MM.1S (cell line): ENCODE measurements around the gene VPS9D1.

Experiments
- DNase-seq: peaks from one replicate; pipeline ENCODE4 v3.0.0-alpha.2; 2015
- H2AFZ ChIP-seq: fragments of 300-600 bp; sonication (generic); 2 replicates; pipeline ENCODE4 v1.6.0; 2016; ENCODE audit warnings: antibody characterized with exemption, low read length
- H3F3A ChIP-seq: fragments of 300-600 bp; sonication (generic); 2 replicates; pipeline ENCODE4 v1.6.1; 2016; ENCODE audit warnings: mild to moderate bottlenecking, antibody characterized with exemption, low read length, moderate library complexity, mixed read lengths; ENCODE audit not compliant: insufficient read depth
- H3K27ac ChIP-seq: fragments of 300-600 bp; sonication (generic); 2 replicates; pipeline ENCODE4 v1.5.1; 2016; ENCODE audit warnings: mild to moderate bottlenecking, low read length
- H3K27me3 ChIP-seq: fragments of 300-600 bp; sonication (generic); replicated peaks from 2 replicates; pipeline ENCODE4 v1.6.0; 2016; ENCODE audit warnings: low read length; ENCODE audit not compliant: insufficient read depth
- H3K36me3 ChIP-seq: fragments of 300-600 bp; sonication (generic); replicated peaks from 2 replicates; pipeline ENCODE4 v1.6.1; 2016; ENCODE audit warnings: mild to moderate bottlenecking, low read length, mixed read lengths; ENCODE audit not compliant: insufficient read depth
- H3K4me1 ChIP-seq: fragments of 300-600 bp; sonication (generic); 2 replicates; pipeline ENCODE4 v1.6.1; 2016; ENCODE audit warnings: low read length, mixed read lengths
- H3K4me2 ChIP-seq: fragments of 300-600 bp; sonication (generic); 2 replicates; pipeline ENCODE4 v1.6.0; 2016; ENCODE audit warnings: low read depth, low read length
- H3K4me3 ChIP-seq: fragments of 300-600 bp; sonication (generic); 2 replicates; pipeline ENCODE4 v1.5.1; 2016; ENCODE audit warnings: low read length, mixed read lengths
- H3K79me2 ChIP-seq: fragments of 300-600 bp; sonication (generic); 2 replicates; pipeline ENCODE4 v1.6.1; 2016; ENCODE audit warnings: mixed run types, low read length, mixed read lengths
- H3K9ac ChIP-seq: fragments of 300-600 bp; sonication (generic); 2 replicates; pipeline ENCODE4 v1.6.1; 2016; ENCODE audit warnings: low read length, mixed read lengths
- H3K9me2 ChIP-seq: fragments of 300-600 bp; sonication (generic); replicated peaks from 2 replicates; pipeline ENCODE4 v1.6.1; 2016; ENCODE audit warnings: mild to moderate bottlenecking, low read length, mixed read lengths; ENCODE audit not compliant: insufficient read depth
- H3K9me3 ChIP-seq: fragments of 300-600 bp; sonication (generic); replicated peaks from 2 replicates; pipeline ENCODE4 v1.6.1; 2016; ENCODE audit warnings: mild to moderate bottlenecking, low read length, mixed read lengths; ENCODE audit not compliant: insufficient read depth
- H4K20me1 ChIP-seq: fragments of 300-600 bp; sonication (generic); 2 replicates; pipeline ENCODE4 v1.6.1; 2016; ENCODE audit warnings: mild to moderate bottlenecking, low read length, moderate library complexity, mixed read lengths; ENCODE audit not compliant: insufficient read depth
- EZH2 ChIP-seq: fragments of 300-600 bp; sonication (generic); optimal IDR thresholded peaks from 2 replicates; pipeline ENCODE3; 2017; ENCODE audit warnings: low read depth, mild to moderate bottlenecking, antibody characterized with exemption, low read length, mixed read lengths
- EZH2phosphoT487 ChIP-seq: fragments of 300-600 bp; sonication (generic); IDR thresholded peaks from 2 replicates; pipeline ENCODE4 v1.6.1; 2018; ENCODE audit warnings: antibody characterized with exemption, low read length
- TF ChIP-seq, protein P1 (sequence below): fragments of 300-600 bp; sonication (generic); IDR thresholded peaks from 2 replicates; pipeline ENCODE4 v1.5.1; 2016; ENCODE audit warnings: antibody characterized with exemption, low read length, mixed read lengths

Gene VPS9D1

GRCh38 chr16:89749637-89750036 is 28.9 kb upstream of the VPS9D1 start:
- no peaks in the 10 kb centered on the region for H3F3A ChIP-seq
- H3K4me3 ChIP-seq: no peak overlapping the region
- no peak overlapping the region for H3K9ac ChIP-seq
- H3K27ac ChIP-seq: no peak overlapping the region
- no peaks in the 10 kb centered on the region for H3K27me3 ChIP-seq
- H3K9me3 ChIP-seq: no peaks in the 10 kb centered on the region
- TF ChIP-seq, protein P1, sequence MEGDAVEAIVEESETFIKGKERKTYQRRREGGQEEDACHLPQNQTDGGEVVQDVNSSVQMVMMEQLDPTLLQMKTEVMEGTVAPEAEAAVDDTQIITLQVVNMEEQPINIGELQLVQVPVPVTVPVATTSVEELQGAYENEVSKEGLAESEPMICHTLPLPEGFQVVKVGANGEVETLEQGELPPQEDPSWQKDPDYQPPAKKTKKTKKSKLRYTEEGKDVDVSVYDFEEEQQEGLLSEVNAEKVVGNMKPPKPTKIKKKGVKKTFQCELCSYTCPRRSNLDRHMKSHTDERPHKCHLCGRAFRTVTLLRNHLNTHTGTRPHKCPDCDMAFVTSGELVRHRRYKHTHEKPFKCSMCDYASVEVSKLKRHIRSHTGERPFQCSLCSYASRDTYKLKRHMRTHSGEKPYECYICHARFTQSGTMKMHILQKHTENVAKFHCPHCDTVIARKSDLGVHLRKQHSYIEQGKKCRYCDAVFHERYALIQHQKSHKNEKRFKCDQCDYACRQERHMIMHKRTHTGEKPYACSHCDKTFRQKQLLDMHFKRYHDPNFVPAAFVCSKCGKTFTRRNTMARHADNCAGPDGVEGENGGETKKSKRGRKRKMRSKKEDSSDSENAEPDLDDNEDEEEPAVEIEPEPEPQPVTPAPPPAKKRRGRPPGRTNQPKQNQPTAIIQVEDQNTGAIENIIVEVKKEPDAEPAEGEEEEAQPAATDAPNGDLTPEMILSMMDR: no peak
- no peak for TF ChIP-seq EZH2
- TF ChIP-seq EZH2phosphoT487: no peak
- no peak overlapping the region for H2AFZ ChIP-seq
- DNase-seq: no peak
- H3K36me3 ChIP-seq: no peaks in the 10 kb centered on the region
- no peak overlapping the region for H3K4me2 ChIP-seq
- peaks cover 16% of the 10 kb centered on the region for H3K79me2 ChIP-seq
- no peaks in the 10 kb centered on the region for H3K4me1 ChIP-seq
- H3K9me2 ChIP-seq: no peaks in the 10 kb centered on the region
- H4K20me1 ChIP-seq: no peaks in the 10 kb centered on the region

DNA sequence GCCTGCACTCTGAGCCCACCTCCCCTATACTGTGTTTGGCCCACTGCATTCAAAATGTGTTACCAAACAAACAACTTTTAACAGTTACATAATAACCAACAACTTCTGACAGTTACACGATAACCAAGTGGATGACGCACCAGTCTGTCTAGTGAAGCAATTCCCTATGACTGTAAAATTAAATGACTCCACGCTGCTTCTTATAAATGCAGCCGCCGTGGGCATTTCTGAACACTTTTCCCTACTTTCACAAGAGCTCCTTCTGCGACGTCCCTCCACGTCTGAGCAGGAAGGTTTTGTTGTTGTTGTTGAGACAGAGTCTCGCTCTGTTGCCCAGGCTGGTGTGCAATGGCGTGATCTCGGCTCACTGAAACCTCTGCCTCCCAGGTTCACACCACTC is 28.2 kb upstream of the VPS9D1 start:
- TF ChIP-seq, protein P1: no peak
- TF ChIP-seq EZH2phosphoT487 (no peak), EZH2 (no peak)
- Histone ChIP-seq H4K20me1 (no peaks in the 10 kb centered on the region), H3K9me3 (no peaks in the 10 kb centered on the region), H3K27ac (no peak overlapping the region), H3K4me3 (no peak overlapping the region), H2AFZ (no peak overlapping the region), H3K9me2 (no peaks in the 10 kb centered on the region), H3K27me3 (no peaks in the 10 kb centered on the region), H3K4me1 (peaks cover 4% of the 10 kb centered on the region; the same call in 1 of the 2 replicates), H3K36me3 (no peaks in the 10 kb centered on the region), H3K79me2 (peaks cover 11% of the 10 kb centered on the region; the same call in 1 of the 2 replicates), H3K4me2 (no peak overlapping the region), H3F3A (0 out of 2 replicates have a peak, but pooled peaks cover 4% of the 10 kb centered on the region), H3K9ac (no peak overlapping the region)
- DNase-seq: no peak

GRCh38 chr16:89748076-89748475 is 27.4 kb upstream of the VPS9D1 start:
- no peaks in the 10 kb centered on the region for H3K36me3 ChIP-seq
- no peak overlapping the region for H3K9ac ChIP-seq
- peaks cover 7% of the 10 kb centered on the region for H3K4me1 ChIP-seq
- no peaks in the 10 kb centered on the region for H3K9me2 ChIP-seq
- TF ChIP-seq, protein P1: no peak
- TF ChIP-seq EZH2: no peak
- no peak for TF ChIP-seq EZH2phosphoT487
- H3F3A ChIP-seq: peaks cover 7% of the 10 kb centered on the region
- no peaks in the 10 kb centered on the region for H3K9me3 ChIP-seq
- H3K4me2 ChIP-seq: no peak overlapping the region
- H3K4me3 ChIP-seq: no peak overlapping the region
- H3K27ac ChIP-seq: no peak overlapping the region
- DNase-seq: no peak
- H3K27me3 ChIP-seq: no peaks in the 10 kb centered on the region
- no peak overlapping the region for H2AFZ ChIP-seq
- H4K20me1 ChIP-seq: no peaks in the 10 kb centered on the region
- H3K79me2 ChIP-seq: peaks cover 5% of the 10 kb centered on the region; the same call in 1 of the 2 replicates
